NCI-H1417 treated with DMSO at 0.1 percent for 48 hours (cell line): ENCODE data around the gene TANGO6.
"Not testable (repeated sequence)": the region's sequence is repeated elsewhere in the genome, so short reads cannot be mapped to it uniquely, and the experiment has no call there.

Source experiments
- DNase-seq: peaks from one replicate; lab custom pipeline; 2025; lab: John Stamatoyannopoulos, UW

TANGO6 gene

DNA sequence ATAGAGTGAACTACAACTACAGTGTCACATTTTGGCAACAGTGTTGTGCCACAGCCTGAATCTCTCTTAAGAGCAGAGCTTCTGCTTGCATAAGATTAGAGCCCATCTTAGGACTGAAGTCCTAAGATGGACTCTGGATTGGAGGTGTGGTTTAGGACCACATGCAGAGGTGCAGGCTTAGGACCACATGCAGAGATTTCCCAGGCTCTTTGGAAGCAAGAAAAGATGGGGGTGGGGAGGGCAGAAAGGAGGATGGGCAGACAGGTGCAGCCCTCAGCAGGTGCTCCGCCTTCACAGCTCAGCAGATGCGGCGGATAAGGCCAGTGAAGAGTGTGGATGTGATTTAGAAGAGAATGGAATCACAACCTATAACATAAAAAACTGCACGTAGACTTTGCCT lies 128.7 kb downstream of the TANGO6 start:
- peak; percentile 61 for DNase-seq

DNA sequence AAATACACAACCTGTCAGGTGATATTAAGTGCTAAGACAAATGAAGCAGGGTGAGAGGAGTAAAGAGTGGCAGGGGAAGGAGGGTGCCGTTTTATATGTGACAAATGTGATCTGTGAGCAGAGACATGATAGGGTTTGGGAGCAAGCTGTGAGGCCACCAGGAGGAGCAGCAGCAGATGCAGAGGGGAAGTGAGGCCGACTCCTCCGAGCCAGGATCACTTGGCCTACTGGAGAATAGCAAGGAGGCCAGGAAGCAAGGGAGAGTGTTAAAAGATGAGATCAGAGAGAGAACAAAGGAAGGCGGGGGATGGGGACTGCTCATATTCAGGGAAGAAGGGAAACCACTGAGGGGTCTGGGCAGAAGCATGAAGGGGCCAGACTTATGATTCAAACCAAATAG lies 129.4 kb downstream of the TANGO6 start:
- DNase-seq: peak; percentile 26

GRCh38 chr16:68973611-68974120 lies 130.3 kb downstream of the TANGO6 start:
- DNase-seq: peak; percentile 39

DNA sequence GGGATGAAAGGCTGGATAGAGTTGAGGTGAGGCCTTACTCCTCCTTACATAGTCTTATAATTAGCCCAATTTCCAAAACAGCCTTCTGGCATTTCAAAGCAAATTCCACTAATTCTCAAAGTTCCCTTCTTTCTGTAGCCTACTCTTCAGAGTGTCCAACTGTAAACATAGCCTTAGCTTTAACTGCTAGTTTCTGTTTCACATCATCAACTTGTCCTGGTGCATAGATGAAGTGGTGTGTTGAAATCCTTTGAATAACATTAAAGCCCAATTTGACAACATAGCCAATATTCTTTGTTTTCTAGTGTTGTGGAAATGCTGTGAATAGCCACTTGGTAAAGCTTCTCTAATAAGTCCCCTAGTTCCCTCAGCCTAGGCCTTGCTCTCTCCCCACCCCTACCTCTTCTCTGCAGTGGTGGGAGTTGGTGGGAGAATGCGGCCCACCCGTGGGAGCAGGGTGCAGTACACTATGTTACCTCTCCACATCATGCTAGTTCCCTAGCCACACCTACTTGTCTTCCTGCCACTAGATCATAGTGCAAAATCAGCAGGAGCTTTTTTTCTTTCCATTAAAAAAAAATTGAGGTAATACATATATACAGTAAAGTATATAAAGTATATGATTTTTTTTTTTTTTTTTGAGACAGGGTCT lies 135.1 kb downstream of the TANGO6 start:
- DNase-seq: no peak

DNA sequence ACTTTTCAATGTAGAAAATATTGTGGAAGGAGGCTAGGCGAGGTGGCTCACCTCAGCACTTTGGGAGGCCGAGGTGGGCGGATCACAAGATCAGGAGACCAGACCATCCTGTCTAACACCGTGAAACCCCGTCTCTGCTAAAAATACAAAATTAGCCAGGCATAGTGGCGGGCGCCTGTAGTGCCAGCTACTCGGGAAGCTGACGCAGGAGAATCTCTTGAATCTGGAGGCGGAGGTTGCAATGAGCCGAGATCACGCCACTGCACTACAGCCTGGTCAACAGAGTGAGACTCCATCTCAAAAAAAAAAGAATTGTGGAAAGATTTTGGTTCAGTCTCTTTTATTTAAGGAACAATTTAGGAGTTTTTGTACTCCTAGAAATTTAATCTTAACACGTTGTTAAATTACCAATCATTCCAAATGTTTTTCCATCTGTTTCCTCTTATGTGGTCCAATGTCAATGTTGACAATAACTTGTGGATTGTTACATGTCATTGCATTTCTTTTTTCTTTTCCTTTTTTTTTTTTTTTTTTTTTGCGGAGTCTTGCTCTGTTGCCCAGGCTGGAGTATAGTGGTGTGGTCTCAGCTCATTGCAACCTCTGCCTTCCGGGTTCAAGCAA lies 137.5 kb downstream of the TANGO6 start:
- DNase-seq: no peak

- no peak for DNase-seq
These were observed 138.6 kb downstream of the TANGO6 start for GRCh38 chr16:68981971-68982370.

GRCh38 chr16:68984467-68984866 lies 141.1 kb downstream of the TANGO6 start:
- DNase-seq: no peak

DNA sequence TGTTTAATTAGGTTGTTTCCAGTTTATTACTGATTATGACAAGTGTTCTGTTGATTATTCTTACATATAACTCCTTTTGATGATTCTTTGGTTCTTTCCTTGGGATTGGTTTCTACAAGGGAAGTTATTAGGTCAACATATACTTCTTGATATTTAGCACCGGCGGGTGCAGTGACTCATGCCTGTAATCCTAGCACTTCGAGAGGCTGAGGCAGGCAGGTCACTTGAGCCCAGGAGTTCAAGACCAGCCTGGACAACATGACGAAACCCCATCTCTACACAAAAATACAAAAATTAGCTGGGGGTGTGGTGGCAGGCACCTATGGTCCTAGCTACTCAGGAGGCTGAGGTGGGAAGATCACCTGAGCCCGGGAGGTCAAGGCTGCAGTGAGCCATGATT lies 141.9 kb downstream of the TANGO6 start:
- DNase-seq: no peak

DNA sequence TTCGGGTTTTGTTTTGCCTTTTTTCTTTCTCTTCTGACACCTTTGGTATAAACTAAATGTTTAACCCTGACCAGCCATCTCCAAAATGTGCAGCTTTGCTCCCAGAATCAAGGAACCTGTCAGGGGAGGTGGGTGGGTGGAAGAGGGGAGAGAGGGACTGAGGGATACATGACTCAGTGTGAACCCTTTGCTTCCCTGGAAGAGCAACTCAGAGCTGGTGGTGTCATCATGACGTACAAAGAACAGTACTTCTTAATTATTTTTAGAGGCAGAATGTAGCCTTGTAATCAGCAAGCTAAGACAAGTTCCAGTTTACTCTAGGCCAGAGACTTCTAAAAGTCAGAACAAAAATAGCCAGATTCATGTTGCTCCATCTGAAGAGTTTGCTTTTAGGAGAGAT lies 142.5 kb downstream of the TANGO6 start:
- DNase-seq: no peak

- no peak for DNase-seq
These were observed 144.6 kb downstream of the TANGO6 start for GRCh38 chr16:68987734-68988457.

DNA sequence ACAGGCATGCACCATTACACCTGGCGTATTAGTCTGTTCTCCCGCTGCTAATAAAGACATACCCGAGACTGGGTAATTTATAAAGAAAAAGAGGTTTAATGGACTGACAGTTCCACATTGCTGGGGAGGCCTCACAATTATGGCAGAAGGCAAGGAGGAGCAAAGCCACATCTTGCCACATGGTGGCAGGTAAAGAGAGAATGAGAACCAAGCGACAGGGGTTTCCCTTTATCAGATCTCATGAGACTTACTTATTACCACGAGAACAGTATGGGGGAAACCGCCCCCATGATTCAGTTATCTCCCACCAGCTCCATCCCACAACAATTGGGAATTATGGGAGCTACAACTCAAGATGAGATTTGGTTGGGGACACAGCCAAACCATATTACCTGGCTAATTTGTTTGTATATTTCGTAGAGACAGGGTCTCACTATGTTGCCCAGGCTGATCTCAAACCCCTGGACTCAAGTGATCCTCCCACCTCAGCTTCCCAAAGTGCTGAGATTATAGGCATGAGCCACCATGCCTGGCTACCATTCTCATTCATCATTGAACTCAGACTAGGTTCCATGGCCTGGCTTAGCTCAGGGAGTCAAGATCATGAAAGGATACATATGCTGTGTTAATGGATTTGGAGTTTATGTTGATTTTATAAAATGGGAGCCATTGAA lies 147.0 kb downstream of the TANGO6 start:
- DNase-seq: not testable (repeated sequence)

- no peak for DNase-seq
These were observed 147.7 kb downstream of the TANGO6 start for GRCh38 chr16:68991075-68991474.

DNA sequence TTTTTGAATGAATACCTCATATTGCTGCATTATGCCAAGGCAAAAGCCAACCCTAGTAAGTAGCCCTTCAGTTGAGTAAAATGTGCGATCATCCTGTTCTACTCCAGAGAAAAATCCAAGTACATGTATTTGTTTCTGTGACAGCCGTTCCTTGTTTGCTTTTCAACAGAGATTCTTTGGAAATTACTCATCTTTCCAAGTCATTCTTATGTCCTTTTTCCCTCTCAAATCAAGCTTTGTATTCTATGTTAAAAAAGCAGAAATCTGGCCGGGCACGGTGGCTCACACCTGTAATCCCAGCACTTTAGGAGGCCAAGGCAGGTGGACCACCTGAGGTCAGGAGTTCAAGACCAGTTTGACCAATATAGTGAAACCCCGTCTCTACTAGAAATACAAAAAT lies 149.2 kb downstream of the TANGO6 start:
- no peak for DNase-seq

DNA sequence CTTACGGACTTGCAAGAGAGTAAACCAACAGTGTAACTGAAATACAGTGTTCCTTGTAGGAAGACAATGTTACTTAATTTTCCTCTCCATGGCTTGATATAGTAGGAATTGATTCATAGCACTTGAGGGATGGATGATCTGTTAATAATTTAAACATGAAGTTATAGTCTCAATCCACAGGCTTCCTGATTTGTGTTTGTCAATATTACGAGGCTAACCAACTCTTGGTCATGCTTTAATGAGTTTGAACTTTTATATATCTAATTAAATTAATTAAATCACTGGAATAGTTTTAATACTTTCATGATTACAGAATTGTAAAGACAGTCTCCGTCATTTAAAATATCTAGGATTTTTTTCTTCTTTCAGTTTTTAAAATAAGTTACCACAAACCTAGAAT lies 150.1 kb downstream of the TANGO6 start:
- no peak for DNase-seq

DNA sequence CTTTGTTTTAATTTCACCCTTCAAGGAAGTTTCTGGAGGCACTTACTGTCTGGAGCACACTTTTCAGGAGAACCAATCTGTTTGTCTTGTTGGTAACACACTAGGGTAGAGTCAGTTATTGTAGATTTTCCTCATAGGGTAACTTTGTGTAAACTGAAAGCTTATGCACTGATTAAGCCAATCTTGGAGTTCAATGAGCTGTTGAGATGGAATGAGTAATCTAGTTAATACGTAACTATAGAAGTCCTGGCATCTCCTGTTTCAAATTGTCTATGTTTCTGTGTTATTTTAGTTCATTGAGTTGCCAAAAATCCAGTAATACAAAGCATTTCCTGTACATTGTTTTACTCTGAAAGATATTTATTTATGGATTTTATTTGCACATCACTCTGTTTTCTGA lies 150.6 kb downstream of the TANGO6 start:
- no peak for DNase-seq

DNA sequence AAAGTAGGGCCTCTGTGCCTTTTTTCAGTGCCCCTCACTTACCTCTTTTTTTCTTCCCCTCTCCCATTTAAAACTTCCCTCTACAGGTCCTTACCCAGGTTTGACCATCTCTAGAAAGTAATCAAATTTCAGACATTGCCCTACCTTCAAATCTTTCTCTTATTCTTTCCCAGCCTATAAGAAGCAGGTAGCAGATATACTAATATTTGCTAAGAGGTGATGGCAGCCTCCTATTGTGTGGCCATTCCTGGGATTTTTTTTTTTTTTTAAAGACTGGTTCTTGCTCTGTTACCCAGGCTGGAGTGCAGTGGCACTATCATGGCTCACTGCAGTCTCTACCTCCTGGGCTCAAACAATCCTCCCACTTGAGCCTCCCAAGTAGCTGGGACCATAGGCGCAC lies 151.0 kb downstream of the TANGO6 start:
- no peak for DNase-seq

DNA sequence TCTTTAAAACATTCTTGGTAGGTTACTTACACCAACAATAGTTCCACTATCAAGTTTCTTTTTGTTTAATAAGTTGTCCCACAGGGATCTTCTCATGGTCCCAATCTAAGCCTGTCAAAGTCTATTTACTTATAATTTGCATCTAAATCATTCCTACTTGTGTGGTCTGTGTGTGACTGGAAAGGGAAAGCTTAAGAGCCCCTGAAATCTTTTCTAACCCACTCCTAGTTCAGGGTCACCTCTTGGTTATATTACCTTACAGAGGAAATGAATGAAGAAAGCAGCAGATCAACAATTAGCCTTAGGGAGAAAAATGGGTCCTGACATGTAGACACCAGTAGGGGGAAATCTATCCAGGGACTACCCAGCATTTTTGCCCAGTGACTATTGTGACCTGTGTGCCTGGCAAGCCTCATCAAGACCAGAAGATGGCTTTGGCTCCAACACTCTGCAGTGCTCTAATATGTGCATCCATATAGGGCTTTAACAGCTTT lies 151.7 kb downstream of the TANGO6 start:
- no peak for DNase-seq

DNA sequence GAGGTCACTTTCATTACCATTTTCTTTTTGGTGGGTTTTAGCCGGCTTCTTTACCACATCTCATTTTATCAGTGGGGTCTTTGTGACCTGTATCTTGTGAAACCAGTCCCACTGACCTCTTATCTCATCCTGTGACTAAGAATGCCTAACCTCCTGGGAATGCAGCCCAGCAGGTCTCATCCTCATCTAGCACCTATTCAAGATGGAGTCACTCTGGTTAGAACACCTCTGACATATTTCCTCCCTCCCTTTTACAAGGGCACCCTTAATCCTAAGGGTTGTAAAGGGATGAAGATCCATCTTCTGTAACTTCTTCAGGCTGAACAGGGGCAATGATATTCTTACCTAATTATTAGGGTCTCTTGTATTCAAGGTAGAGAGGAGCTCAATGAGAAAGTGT lies 154.2 kb downstream of the TANGO6 start:
- DNase-seq: no peak

GRCh38 chr16:68999114-68999513 lies 155.8 kb downstream of the TANGO6 start:
- DNase-seq: no peak

DNA sequence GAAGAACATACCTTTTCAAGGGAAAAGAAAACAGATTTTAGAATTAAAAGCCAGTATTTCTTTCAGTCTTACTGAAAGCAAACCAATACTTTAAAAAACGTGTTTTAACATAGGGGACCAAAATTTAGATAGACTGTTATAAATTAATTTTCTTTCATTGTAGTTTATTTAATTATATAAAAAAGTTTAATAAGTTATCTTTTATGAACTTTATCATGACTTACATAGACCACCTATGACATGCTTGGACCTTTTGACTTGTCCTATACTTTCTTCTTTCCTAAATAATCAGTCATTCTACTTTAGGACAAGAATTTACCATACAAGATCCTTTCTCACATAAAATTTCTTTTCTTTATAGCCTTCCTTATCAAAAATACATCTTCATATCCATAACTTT lies 160.2 kb downstream of the TANGO6 start:
- DNase-seq: no peak

DNA sequence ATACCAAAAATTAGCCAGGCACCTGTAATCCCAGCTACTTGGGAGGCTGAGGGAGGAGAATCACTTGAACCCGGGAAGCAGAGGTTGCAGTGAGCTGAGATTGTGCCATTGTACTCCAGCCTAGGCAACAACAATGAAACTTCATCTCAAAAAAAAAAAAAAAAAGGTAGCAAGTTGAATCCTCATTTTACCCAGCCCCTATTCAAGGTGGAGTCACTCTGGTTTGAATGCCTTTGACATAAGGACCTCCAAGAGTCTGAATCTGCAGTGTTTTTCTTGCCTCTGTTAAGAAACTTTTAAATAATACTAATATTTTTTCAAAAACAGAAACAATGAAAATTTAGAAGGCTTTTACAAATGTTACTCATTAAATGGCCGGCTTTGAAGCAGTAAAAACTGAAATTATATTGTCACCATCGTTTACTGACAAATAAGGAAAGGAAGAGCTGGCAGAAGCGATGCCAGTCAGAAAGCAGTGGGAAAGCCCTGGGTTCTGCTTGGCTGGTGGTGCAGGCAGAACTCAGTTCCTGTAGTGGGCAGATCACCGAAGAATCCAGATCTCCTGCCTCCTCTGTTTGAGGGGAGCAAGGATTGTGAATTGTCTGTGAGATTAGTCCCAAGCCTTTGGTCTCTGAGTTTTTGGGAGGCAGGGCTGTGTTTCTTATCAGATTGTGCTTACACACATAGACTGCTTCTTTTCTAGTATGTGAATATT lies 162.5 kb downstream of the TANGO6 start:
- DNase-seq: no peak

- DNase-seq: no peak
These were observed 169.6 kb downstream of the TANGO6 start for GRCh38 chr16:69012906-69013305.
